AG09309 (cell line): Measurements from ENCODE around the gene CYP4F12.

Experiments used
- DNase-seq: peaks from one replicate; pipeline ENCODE4 v3.0.0-alpha.2; 2010; ENCODE audit warnings: low read depth
- H3K4me3 ChIP-seq: 2 replicates; pipeline ENCODE4 v1.5.1; 2011; ENCODE audit warnings: mild to moderate bottlenecking, low read depth, low read length, moderate library complexity; ENCODE audit not compliant: control insufficient read depth
- TF ChIP-seq, protein P1 (sequence below): IDR thresholded peaks from 2 replicates; pipeline ENCODE4 v1.5.1; 2011; ENCODE audit warnings: mild to moderate bottlenecking, low read depth, low read length, inconsistent platforms; ENCODE audit not compliant: insufficient read depth, control insufficient read depth; ENCODE audit errors: missing control alignments

CYP4F12 gene

DNA sequence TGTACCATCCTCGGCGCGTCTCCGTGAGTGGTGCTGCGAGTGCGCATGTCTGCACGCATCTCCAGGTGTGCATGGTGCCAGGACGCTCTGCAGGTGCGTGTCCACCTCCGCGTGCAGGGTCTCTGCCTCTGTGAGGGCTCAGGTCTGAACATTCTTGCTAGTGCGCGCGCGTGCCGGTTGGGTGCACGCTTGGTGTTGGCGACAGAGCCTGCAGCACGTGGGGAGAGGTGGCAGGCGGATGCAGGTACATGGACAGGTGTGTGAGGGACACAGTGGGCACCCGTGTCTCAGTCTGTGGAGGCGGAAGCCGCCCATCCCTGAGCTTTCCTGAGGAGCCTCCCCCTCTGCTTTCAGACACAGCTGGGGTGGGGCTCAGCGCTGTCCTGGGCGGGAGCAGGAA, 50.1 kb downstream of the CYP4F12 start:
- DNase-seq, result no peak
- TF ChIP-seq, protein P1, sequence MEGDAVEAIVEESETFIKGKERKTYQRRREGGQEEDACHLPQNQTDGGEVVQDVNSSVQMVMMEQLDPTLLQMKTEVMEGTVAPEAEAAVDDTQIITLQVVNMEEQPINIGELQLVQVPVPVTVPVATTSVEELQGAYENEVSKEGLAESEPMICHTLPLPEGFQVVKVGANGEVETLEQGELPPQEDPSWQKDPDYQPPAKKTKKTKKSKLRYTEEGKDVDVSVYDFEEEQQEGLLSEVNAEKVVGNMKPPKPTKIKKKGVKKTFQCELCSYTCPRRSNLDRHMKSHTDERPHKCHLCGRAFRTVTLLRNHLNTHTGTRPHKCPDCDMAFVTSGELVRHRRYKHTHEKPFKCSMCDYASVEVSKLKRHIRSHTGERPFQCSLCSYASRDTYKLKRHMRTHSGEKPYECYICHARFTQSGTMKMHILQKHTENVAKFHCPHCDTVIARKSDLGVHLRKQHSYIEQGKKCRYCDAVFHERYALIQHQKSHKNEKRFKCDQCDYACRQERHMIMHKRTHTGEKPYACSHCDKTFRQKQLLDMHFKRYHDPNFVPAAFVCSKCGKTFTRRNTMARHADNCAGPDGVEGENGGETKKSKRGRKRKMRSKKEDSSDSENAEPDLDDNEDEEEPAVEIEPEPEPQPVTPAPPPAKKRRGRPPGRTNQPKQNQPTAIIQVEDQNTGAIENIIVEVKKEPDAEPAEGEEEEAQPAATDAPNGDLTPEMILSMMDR, result no peak
- no peak overlapping the region for H3K4me3 ChIP-seq

DNA sequence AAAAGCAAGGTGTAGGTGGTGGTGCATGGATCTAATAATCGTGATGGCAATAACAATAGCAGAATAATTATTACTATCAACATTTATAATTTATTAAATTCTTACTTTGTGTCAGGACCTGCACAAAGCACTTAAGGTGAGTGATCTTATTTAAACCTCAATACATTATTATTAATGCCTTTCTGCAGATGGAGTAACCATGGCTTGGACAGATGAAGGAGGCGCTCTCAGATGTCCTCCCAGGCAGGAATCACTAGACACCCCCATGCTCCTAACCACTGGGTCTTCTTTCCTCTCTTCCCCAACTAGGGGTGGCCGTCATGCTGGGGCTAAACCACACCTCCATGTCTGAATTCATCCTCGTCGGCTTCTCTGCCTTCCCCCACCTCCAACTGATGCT, 54.8 kb downstream of the CYP4F12 start, which contains the start of gene OR10H2:
Gene OR10H2, plus strand, starts transcription at position 301 of the 400 bp plus-strand sequence. Its CDS starts 20 bp downstream, at position 321.
- no peak for DNase-seq
- H3K4me3 ChIP-seq, result no peak within 1 kb of the TSS
- TF ChIP-seq, protein P1, result no peak

DNA sequence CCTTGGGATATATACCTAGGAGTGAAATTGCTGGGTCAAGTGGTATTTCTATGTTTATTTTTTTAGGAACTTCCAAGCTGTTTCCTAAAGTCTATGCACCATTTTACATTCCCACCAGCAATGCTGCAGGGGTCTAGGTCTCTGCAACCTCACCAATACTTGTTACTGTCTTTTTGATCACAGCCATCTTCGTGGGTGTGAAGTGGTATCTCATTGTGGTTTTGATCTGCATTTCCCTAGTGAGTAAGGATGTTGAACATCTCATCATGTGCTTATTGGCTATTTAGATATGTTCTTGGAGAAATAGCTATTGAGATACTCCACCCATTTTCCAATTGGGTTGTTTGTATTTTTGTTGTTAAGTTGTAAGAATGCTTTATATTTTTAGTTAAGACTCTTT, 57.7 kb downstream of the CYP4F12 start:
- DNase-seq, result no peak
- TF ChIP-seq, protein P1, result no peak
- H3K4me3 ChIP-seq, result no peak overlapping the region

DNA sequence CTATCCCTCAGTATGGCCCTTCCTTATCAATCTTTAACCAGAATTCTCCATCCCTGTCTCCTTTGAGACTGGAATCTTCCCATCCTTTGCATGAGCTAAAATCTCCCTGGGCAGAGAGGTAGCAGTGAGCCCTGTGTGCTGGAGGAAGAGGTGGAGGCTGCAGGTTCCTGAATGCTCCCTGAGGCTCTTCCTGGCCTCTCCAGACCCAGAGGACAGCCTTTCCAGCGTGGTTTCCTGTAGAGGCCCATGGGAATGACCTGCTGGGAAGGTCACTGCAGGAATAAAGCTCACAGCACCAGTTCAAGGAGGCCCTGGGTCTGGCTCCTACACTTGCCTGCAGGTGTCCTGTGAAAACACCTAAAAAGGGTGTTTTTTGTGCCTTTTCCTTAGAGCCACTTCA, 59.5 kb downstream of the CYP4F12 start:
- no peak for DNase-seq
- TF ChIP-seq, protein P1, result no peak
- no peak overlapping the region for H3K4me3 ChIP-seq

DNA sequence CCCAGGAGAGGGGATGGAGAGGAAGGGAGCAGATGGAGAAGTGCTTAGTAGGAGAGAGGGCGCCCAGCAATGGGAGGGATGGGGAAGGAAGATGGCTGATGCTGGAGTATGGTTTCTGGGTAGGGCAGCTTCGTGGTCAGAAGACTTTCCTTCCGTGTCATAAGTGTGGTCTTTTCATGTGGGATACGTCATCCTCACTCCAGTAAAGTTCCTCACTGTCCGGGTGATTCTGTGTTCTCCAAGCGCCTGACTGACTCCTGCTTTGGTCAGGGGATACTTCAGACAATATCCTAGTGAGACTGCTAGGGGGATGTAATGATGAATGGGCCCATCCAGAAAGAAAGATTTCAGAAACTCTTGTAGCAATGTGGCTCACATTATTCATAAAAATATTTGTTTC, 61.0 kb downstream of the CYP4F12 start:
- TF ChIP-seq, protein P1, result no peak
- no peak for DNase-seq
- H3K4me3 ChIP-seq, result no peak overlapping the region

DNA sequence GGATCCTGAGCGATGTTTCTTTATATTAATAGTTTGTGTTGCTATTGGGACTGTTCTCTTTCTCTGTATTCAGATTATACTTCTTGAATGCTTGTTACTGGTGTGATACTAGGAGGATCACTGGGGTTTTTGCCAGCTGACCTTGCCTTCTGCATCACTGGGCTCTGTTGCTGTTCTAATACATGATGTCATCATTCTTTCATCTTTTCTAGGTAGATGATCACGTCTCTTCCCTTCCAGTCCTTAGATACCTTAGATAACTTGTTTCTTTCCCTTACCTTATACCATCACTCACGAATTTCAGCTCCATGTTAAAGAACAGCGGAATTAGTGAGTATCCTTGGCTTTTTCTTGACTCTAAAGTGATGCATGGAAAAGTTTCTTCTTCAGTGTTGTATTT, 64.8 kb downstream of the CYP4F12 start, which contains the start of gene OR10H3:
Gene OR10H3, plus strand, starts transcription at position 264 of the 400 bp plus-strand sequence. CDS start 3,408 bp downstream, outside the sequence.
- no peak for DNase-seq
- TF ChIP-seq, protein P1, result no peak
- H3K4me3 ChIP-seq, result no peak within 1 kb of the TSS

DNA sequence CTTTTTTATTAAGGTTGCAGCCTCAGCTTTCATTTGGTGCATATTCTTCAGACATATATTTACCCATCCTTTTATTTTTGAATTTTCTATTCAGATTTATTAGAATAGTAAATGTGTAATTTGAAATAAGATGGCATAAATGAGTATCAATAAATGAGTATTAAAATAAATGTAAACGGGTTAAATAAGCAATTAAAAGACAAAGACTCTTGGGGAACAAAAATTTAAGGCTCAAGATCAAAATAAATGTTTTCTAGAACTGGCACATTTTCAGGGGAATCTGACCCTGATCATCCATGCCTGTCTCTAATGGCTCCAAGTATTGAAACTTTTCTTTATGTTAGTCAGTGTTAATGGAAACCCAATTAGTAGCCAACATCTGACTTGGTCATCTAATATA, 67.9 kb downstream of the CYP4F12 start:
- TF ChIP-seq, protein P1, result no peak
- DNase-seq, result no peak
- no peak overlapping the region for H3K4me3 ChIP-seq
